ENCODE measurements around the gene CAMK2D. TPM values are rescaled to one million over a fixed set of nuclear protein-coding genes. Genes with fewer than 3 reads are reported as not detected.

CAMK2D gene
- total RNA-seq, 1 experiment from 2014 or later: 7.1 TPM

DNA sequence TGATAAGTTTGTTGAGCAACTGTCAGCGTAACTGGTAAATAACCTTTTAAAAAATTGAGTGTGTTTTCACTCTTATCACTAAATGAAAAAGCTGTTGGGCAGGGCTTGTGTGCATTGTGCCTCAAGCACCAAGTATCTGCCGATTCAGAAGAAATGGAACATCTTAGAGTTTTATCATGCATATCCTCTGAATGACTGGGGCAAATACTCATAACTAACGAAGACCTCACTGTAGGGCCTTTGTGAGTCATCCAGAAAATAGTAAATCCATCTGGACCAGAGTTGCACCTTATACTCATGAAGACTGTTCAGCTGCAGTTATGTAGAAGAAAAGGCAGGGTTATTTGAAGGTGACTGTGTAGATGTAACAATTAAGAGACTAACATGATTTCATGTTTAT is 222.1 kb downstream of the CAMK2D start:
- Histone ChIP-seq H2AFZ (no peak overlapping the region), H4K20me1 (ENCODE audit: insufficient read depth) (no peaks in the 10 kb centered on the region), H3K36me3 (ENCODE audit: low read depth) (no peaks in the 10 kb centered on the region), H3K9me3 (ENCODE audit: insufficient read depth, low read depth) (no peaks in the 10 kb centered on the region), H3F3A (ENCODE audit: insufficient read depth, low read depth) (no peaks in the 10 kb centered on the region), H3K4me1 (replicated peaks; ENCODE audit: insufficient read depth) (no peaks in the 10 kb centered on the region), H3K79me2 (ENCODE audit: low read depth) (no peaks in the 10 kb centered on the region), H3K4me2 (no peak overlapping the region), H3K27ac (no peak overlapping the region), H3K9me2 (ENCODE audit: insufficient read depth) (no peaks in the 10 kb centered on the region), H3K4me3 (no peak overlapping the region), H3K27me3 (ENCODE audit: insufficient read depth, low read depth) (no peaks in the 10 kb centered on the region)
- no TSS peak for BruUV-seq (replicated peaks)
- intact Hi-C loops (cut with micrococcal nuclease; ENCODE audit: unreplicated experiment): no loop called here
- POLR2A ChIA-PET (ENCODE audit: unreplicated experiment): interaction anchor here (0.6 kb wide), 1 partner anchor 74 kb away, joined by 3 read pairs; no protein-coding TSS in a partner anchor
- no peak for TF ChIP-seq EZH2 (IDR thresholded peaks at IDR 0.05; ENCODE audit: low read depth)
- TF ChIP-seq, protein P1, sequence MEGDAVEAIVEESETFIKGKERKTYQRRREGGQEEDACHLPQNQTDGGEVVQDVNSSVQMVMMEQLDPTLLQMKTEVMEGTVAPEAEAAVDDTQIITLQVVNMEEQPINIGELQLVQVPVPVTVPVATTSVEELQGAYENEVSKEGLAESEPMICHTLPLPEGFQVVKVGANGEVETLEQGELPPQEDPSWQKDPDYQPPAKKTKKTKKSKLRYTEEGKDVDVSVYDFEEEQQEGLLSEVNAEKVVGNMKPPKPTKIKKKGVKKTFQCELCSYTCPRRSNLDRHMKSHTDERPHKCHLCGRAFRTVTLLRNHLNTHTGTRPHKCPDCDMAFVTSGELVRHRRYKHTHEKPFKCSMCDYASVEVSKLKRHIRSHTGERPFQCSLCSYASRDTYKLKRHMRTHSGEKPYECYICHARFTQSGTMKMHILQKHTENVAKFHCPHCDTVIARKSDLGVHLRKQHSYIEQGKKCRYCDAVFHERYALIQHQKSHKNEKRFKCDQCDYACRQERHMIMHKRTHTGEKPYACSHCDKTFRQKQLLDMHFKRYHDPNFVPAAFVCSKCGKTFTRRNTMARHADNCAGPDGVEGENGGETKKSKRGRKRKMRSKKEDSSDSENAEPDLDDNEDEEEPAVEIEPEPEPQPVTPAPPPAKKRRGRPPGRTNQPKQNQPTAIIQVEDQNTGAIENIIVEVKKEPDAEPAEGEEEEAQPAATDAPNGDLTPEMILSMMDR (conservative IDR thresholded peaks at IDR 0.05): no peak
- DNase-seq: no peak
- CTCF ChIA-PET: no interaction called here

DNA sequence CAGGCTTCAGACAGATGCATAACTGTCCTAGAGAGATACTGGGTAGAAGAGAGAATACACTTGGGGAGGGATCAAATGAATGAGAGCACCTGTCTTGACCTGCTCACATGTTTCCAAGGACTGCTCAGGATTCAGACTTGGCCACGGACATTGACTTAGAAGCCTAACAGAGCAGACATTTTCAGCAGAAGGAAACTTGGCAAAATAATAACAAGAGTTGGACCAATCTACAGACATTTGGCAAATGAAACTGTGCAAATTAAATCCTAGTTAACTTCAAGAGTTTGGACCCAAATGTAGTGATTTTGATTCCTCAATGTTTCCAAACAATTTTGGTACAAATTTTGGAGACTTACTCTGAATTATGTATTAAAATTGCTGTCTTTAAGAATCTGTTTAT is 223.9 kb downstream of the CAMK2D start:
- Histone ChIP-seq H3K4me1 (replicated peaks; ENCODE audit: insufficient read depth) (no peaks in the 10 kb centered on the region), H3K4me2 (no peak overlapping the region), H4K20me1 (ENCODE audit: insufficient read depth) (no peaks in the 10 kb centered on the region), H3K36me3 (ENCODE audit: low read depth) (no peaks in the 10 kb centered on the region), H3K4me3 (no peak overlapping the region), H3K9me3 (ENCODE audit: insufficient read depth, low read depth) (no peaks in the 10 kb centered on the region), H3K27me3 (ENCODE audit: insufficient read depth, low read depth) (no peaks in the 10 kb centered on the region), H3K79me2 (ENCODE audit: low read depth) (no peaks in the 10 kb centered on the region), H3F3A (ENCODE audit: insufficient read depth, low read depth) (no peaks in the 10 kb centered on the region), H2AFZ (no peak overlapping the region), H3K27ac (no peak overlapping the region), H3K9me2 (ENCODE audit: insufficient read depth) (no peaks in the 10 kb centered on the region)
- ChIA-PET POLR2A (ENCODE audit: unreplicated experiment) (no interaction called here), CTCF (no interaction called here)
- no peak for TF ChIP-seq EZH2 (IDR thresholded peaks at IDR 0.05; ENCODE audit: low read depth)
- TF ChIP-seq, protein P1 (conservative IDR thresholded peaks at IDR 0.05): no peak
- intact Hi-C loops (cut with micrococcal nuclease; ENCODE audit: unreplicated experiment): no loop called here
- no TSS peak for BruUV-seq (replicated peaks)
- no peak for DNase-seq

DNA sequence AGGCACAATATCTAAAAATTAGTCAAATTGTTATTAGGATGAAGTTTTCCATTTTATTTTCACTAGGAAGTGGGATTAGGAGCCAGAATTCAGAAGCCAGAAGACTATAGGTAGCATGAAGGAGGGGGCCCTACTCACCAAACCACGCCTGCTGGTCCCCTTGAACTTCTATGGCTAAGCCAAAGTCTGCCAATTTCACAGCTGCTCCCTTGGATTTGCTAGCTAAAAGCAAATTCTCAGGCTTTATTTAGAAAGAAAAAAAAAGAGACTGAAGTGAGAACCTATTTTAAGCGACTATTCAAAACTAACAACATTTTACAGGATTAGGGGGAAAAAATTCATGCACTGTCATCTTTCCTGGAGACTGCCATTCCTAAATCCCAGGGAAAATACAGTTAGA is 224.3 kb downstream of the CAMK2D start:
- H3K9me3 ChIP-seq (ENCODE audit: insufficient read depth, low read depth): no peaks in the 10 kb centered on the region
- no peak for TF ChIP-seq EZH2 (IDR thresholded peaks at IDR 0.05; ENCODE audit: low read depth)
- TF ChIP-seq, protein P1 (conservative IDR thresholded peaks at IDR 0.05): no peak
- no peaks in the 10 kb centered on the region for H3K4me1 ChIP-seq (replicated peaks; ENCODE audit: insufficient read depth)
- ChIA-PET POLR2A (ENCODE audit: unreplicated experiment) (no interaction called here), CTCF (interaction anchor here (0.6 kb wide), 1 partner anchor 1233 kb away, joined by 4 read pairs; no protein-coding TSS in a partner anchor)
- no peaks in the 10 kb centered on the region for H3K79me2 ChIP-seq (ENCODE audit: low read depth)
- H3F3A ChIP-seq (ENCODE audit: insufficient read depth, low read depth): no peaks in the 10 kb centered on the region
- H3K4me3 ChIP-seq: no peak overlapping the region
- H3K27ac ChIP-seq: no peak overlapping the region
- no peaks in the 10 kb centered on the region for H4K20me1 ChIP-seq (ENCODE audit: insufficient read depth)
- no peaks in the 10 kb centered on the region for H3K27me3 ChIP-seq (ENCODE audit: insufficient read depth, low read depth)
- intact Hi-C loops (cut with micrococcal nuclease; ENCODE audit: unreplicated experiment): no loop called here
- no peak overlapping the region for H2AFZ ChIP-seq
- H3K9me2 ChIP-seq (ENCODE audit: insufficient read depth): no peaks in the 10 kb centered on the region
- no peaks in the 10 kb centered on the region for H3K36me3 ChIP-seq (ENCODE audit: low read depth)
- no peak overlapping the region for H3K4me2 ChIP-seq
- no TSS peak for BruUV-seq (replicated peaks)
- no peak for DNase-seq

Data from PC-9 (cell line).